B cell (primary cell): ENCODE measurements around the gene MYH13. TPM values are rescaled to one million over a fixed set of nuclear protein-coding genes. Genes with fewer than 3 reads are reported as not detected.

ENCODE experiments used
- ATAC-seq: fragments of 200-7000 bp; cut with Tn5 transposase; one replicate; pipeline ENCODE4 v1.10.0; 2021; ENCODE audit warnings: low read depth, mild to moderate bottlenecking, moderate number of reproducible peaks, moderate library complexity
- CTCF ChIA-PET: fragments of 350-600 bp; sonication (Branson Sonifier 250); formaldehyde crosslinking; loops from one replicate; lab custom pipeline; 2021; ENCODE audit warnings: antibody characterized with exemption, inconsistent platforms; lab: Charles Lee
- POLR2A ChIA-PET: fragments of 350-600 bp; sonication (Branson Sonifier 250); formaldehyde crosslinking; loops from one replicate; lab custom pipeline; 2021; ENCODE audit warnings: antibody characterized with exemption; lab: Charles Lee
- DNase-seq: peaks from one replicate; pipeline ENCODE4 v3.0.0; 2013
- H2AFZ ChIP-seq: 2 replicates; pipeline ENCODE4 v1.6.1; 2012; ENCODE audit warnings: mild to moderate bottlenecking, low read depth, low read length; ENCODE audit not compliant: insufficient read depth, poor library complexity, severe bottlenecking
- H3K27ac ChIP-seq, 2 donors: 1 replicate in 1 of 2; 2 replicates in 1 of 2; pipeline ENCODE4 v1.5.1; 2012 to 2013; ENCODE audit warnings: low read length in 2 of 2, mild to moderate bottlenecking in 2 of 2, moderate library complexity in 1 of 2
- H3K27me3 ChIP-seq, 4 experiments: fragments of 200-600 bp in 1 of 4; sonication (generic) in 1 of 4; replicated peaks in 1 of 4; 1 replicate in 2 of 4; 2 replicates in 2 of 4; pipeline versions ENCODE4 v1.6.1 to v1.7.0; 2013 to 2016; ENCODE audit warnings: low read length in 3 of 4, mild to moderate bottlenecking in 2 of 4, mixed read lengths in 1 of 4, moderate library complexity in 1 of 4; ENCODE audit not compliant: insufficient read depth in 4 of 4, control insufficient read depth in 3 of 4; ENCODE audit errors: control extremely low read depth in 1 of 4
- H3K36me3 ChIP-seq, 2 experiments: replicated peaks in 1 of 2; 1 replicate in 1 of 2; 2 replicates in 1 of 2; pipeline versions ENCODE4 v1.6.1 to v1.7.1; 2013; ENCODE audit warnings: low read length in 1 of 2; ENCODE audit not compliant: insufficient read depth in 2 of 2, control insufficient read depth in 1 of 2; ENCODE audit errors: control extremely low read depth in 1 of 2, extremely low read depth in 1 of 2
- H3K4me1 ChIP-seq, 2 donors: fragments of 200-600 bp in 1 of 2; sonication (generic) in 1 of 2; 1 replicate in 1 of 2; 2 replicates in 1 of 2; pipeline versions ENCODE4 v1.5.1 to v1.6.1; 2013 to 2017; ENCODE audit warnings: low read length in 2 of 2; ENCODE audit not compliant: control insufficient read depth in 2 of 2, insufficient read depth in 2 of 2
- H3K4me2 ChIP-seq: replicated peaks from 2 replicates; pipeline ENCODE3; 2012; ENCODE audit warnings: mild to moderate bottlenecking, low read depth, low read length; ENCODE audit not compliant: poor library complexity, severe bottlenecking
- H3K4me3 ChIP-seq, 5 experiments: fragments of 200-600 bp in 1 of 5; sonication (generic) in 1 of 5; 1 replicate in 3 of 5; 2 replicates in 2 of 5; pipeline versions ENCODE4 v1.5.1 to v1.7.0; 2011 to 2016; ENCODE audit warnings: low read length in 4 of 5, mild to moderate bottlenecking in 4 of 5, low read depth in 2 of 5, control low read depth in 1 of 5, moderate library complexity in 1 of 5; ENCODE audit not compliant: insufficient read depth in 1 of 5; ENCODE audit errors: control extremely low read depth in 1 of 5, extremely low read depth in 1 of 5
- H3K79me2 ChIP-seq: fragments of 200-600 bp; sonication (generic); one replicate; pipeline ENCODE4 v1.6.0; 2016; ENCODE audit warnings: low read length; ENCODE audit not compliant: control insufficient read depth, insufficient read depth
- H3K9ac ChIP-seq: fragments of 200-600 bp; sonication (generic); 2 replicates; pipeline ENCODE4 v1.6.1; 2017; ENCODE audit warnings: mild to moderate bottlenecking, low read length, moderate library complexity
- H3K9me3 ChIP-seq, 3 donors: one replicate each; pipeline versions ENCODE4 v1.6.1 to v1.7.1; 2013; ENCODE audit warnings: low read length in 2 of 3; ENCODE audit not compliant: control insufficient read depth in 2 of 3, insufficient read depth in 1 of 3; ENCODE audit errors: control extremely low read depth in 1 of 3
- H4K20me1 ChIP-seq: 2 replicates; pipeline ENCODE4 v1.6.0; 2012; ENCODE audit warnings: mild to moderate bottlenecking, low read length; ENCODE audit not compliant: insufficient read depth, control insufficient read depth, poor library complexity, severe bottlenecking
- H3K27ac Mint-ChIP-seq: one replicate; pipeline ENCODE4 v1.8.0; 2021; ENCODE audit warnings: mixed read lengths
- H3K27me3 Mint-ChIP-seq: one replicate; pipeline ENCODE4 v1.8.0; 2021; ENCODE audit warnings: mixed read lengths
- H3K4me1 Mint-ChIP-seq: one replicate; pipeline ENCODE4 v1.8.0; 2021; ENCODE audit warnings: mixed read lengths
- H3K4me3 Mint-ChIP-seq: one replicate; pipeline ENCODE4 v1.8.0; 2021; ENCODE audit warnings: mixed read lengths
- H3K9me3 Mint-ChIP-seq: one replicate; pipeline ENCODE4 v1.8.0; 2022; ENCODE audit warnings: mixed read lengths; ENCODE audit not compliant: insufficient read depth
- CTCF ChIP-seq: fragments of 200-600 bp; IDR thresholded peaks from one replicate; pipeline ENCODE4 v1.8.0; 2022; ENCODE audit warnings: antibody characterized with exemption, mild to moderate bottlenecking
- EZH2 ChIP-seq: IDR thresholded peaks from 2 replicates; pipeline ENCODE4 v1.6.1; 2012; ENCODE audit warnings: borderline replicate concordance, low read depth, mild to moderate bottlenecking, moderate library complexity, low read length; ENCODE audit not compliant: insufficient read depth, poor library complexity, severe bottlenecking
- WGBS: methylation state at CpG from one replicate; pipeline ENCODE4 v1.1.5; 2013; ENCODE audit warnings: missing lambda C conversion rate; ENCODE audit not compliant: insufficient coverage; 5-methylcytosine and 5-hydroxymethylcytosine counted together
- intact Hi-C: fragments of 100-400 bp; cut with micrococcal nuclease; formaldehyde crosslinking; loops from one replicate; pipeline ENCODE4 v1.10.0; 2022
- polyA plus RNA-seq: library from polyadenylated mRNA; depleted of rRNA; stranded (reverse); fragments of >200 nt; gene quantifications from 2 replicates; pipeline ENCODE4 v1.2.3, GENCODE V29; 2012
- total RNA-seq, 2 donors: library from RNA; stranded (reverse); fragments of 120-200 nt in 1 of 2; gene quantifications; 1 replicate in 1 of 2; 2 replicates in 1 of 2; pipeline versions ENCODE4 v1.2.3 to v1.2.4, GENCODE V29; 2013 to 2022

MYH13 gene
- total and polyA plus RNA-seq, 2 donors (not counting 1 experiment from before 2014, with no cell fraction given): not detected

- Mint-ChIP-seq H3K27ac (no peak overlapping the region), H3K9me3 (no peaks in the 10 kb centered on the region), H3K4me3 (no peak overlapping the region), H3K4me1 (no peaks in the 10 kb centered on the region), H3K27me3 (peaks cover 16% of the 10 kb centered on the region)
- Histone ChIP-seq H4K20me1 (no peaks in the 10 kb centered on the region), H3K4me1 (no peaks in the 10 kb centered on the region), H3K4me2 (no peak overlapping the region), H3K9ac (no peak overlapping the region), H3K9me3 (peaks cover 0 to 2% (median 0%) of the 10 kb centered on the region in 3 donors), H3K36me3 (no peaks in the 10 kb centered on the region), H3K4me3 (no peak overlapping the region), H2AFZ (no peak overlapping the region), H3K79me2 (no peaks in the 10 kb centered on the region), H3K27me3 (peaks cover 0 to 3% (median 0%) of the 10 kb centered on the region in 4 experiments), H3K27ac (no peak overlapping the region)
- DNase-seq (peak; percentile 35), ATAC-seq (no peak)
- intact Hi-C loops: no loop called here
- no peak for TF ChIP-seq EZH2
- peak; percentile 61 for TF ChIP-seq CTCF
- CTCF ChIA-PET: interaction anchor here (0.5 to 1.2 kb wide), 3 partner anchors 390 to 433 kb away, joined by 3 to 5 read pairs (median 3); no protein-coding TSS in a partner anchor
- 3% methylated on average over 3 of the region's 4 CpGs for WGBS
- POLR2A ChIA-PET: no interaction called here
Observed at GRCh38 chr17:10357768-10358167, 15.0 kb downstream of the MYH13 start.

GRCh38 chr17:10354651-10355050, 18.2 kb downstream of the MYH13 start:
- Histone ChIP-seq H2AFZ (no peak overlapping the region), H3K36me3 (no peaks in the 10 kb centered on the region), H3K9me3 (peaks cover 0 to 3% (median 0%) of the 10 kb centered on the region in 3 donors), H3K79me2 (no peaks in the 10 kb centered on the region), H3K4me2 (no peak overlapping the region), H3K4me3 (no peak overlapping the region), H3K4me1 (no peaks in the 10 kb centered on the region), H4K20me1 (no peaks in the 10 kb centered on the region), H3K9ac (no peak overlapping the region), H3K27me3 (no peaks in the 10 kb centered on the region), H3K27ac (no peak overlapping the region)
- ChIA-PET CTCF (interaction anchor here (0.9 to 1.7 kb wide), 5 partner anchors 13 to 430 kb away, joined by 3 to 9 read pairs (median 5); no protein-coding TSS in a partner anchor), POLR2A (no interaction called here)
- H3K4me1 Mint-ChIP-seq: no peaks in the 10 kb centered on the region
- H3K9me3 Mint-ChIP-seq: no peaks in the 10 kb centered on the region
- H3K4me3 Mint-ChIP-seq: no peak overlapping the region
- peaks cover 12% of the 10 kb centered on the region for H3K27me3 Mint-ChIP-seq
- intact Hi-C loops: no loop called here
- ATAC-seq (no peak), DNase-seq (no peak)
- no peak overlapping the region for H3K27ac Mint-ChIP-seq
- WGBS: 78% methylated on average over 7 of the region's 9 CpGs
- no peak for TF ChIP-seq EZH2
- TF ChIP-seq CTCF: no peak
